MCF 10A (cell line): ENCODE measurements around the gene ASCC2. TPM values are rescaled to one million over a fixed set of nuclear protein-coding genes. Genes with fewer than 3 reads are reported as not detected.

Experiments used
- BruUV-seq: library from RNA; stranded (reverse); fragments of 400-500 nt; replicated peaks from 2 replicates; lab custom pipeline; 2021; lab: Mats Ljungman, UMichigan
- CTCF ChIA-PET: fragments of 300-600 bp; sonication (Branson Sonifier 250); formaldehyde crosslinking; extraction: SDS; loops from one replicate; lab custom pipeline; 2021; ENCODE audit warnings: antibody characterized with exemption, inconsistent platforms; lab: Yijun Ruan, JAX
- POLR2A ChIA-PET: fragments of 300-600, 350-650 bp; sonication (Branson Sonifier 250); formaldehyde crosslinking; extraction: SDS; loops from one replicate; lab custom pipeline; 2020; ENCODE audit warnings: antibody characterized with exemption, inconsistent platforms; lab: Yijun Ruan, JAX
- DNase-seq: peaks from one replicate; pipeline ENCODE4 v3.0.0-alpha.2; 2018; ENCODE audit not compliant: unreplicated experiment
- H3K27ac Mint-ChIP-seq: one replicate; pipeline ENCODE4 v1.8.0; 2022; ENCODE audit warnings: mild to moderate bottlenecking, low read depth, mixed read lengths; ENCODE audit not compliant: unreplicated experiment
- H3K27me3 Mint-ChIP-seq: one replicate; pipeline ENCODE4 v1.8.0; 2022; ENCODE audit warnings: mixed read lengths; ENCODE audit not compliant: insufficient read depth, unreplicated experiment
- H3K36me3 Mint-ChIP-seq: one replicate; pipeline ENCODE4 v1.8.0; 2022; ENCODE audit warnings: mild to moderate bottlenecking, moderate library complexity, mixed read lengths; ENCODE audit not compliant: insufficient read depth, unreplicated experiment
- H3K4me1 Mint-ChIP-seq: one replicate; pipeline ENCODE4 v1.8.0; 2022; ENCODE audit warnings: mixed read lengths; ENCODE audit not compliant: insufficient read depth, unreplicated experiment
- H3K4me3 Mint-ChIP-seq: one replicate; pipeline ENCODE4 v1.8.0; 2022; ENCODE audit warnings: mild to moderate bottlenecking, moderate library complexity, mixed read lengths; ENCODE audit not compliant: unreplicated experiment
- H3K9me3 Mint-ChIP-seq: one replicate; pipeline ENCODE4 v1.8.0; 2022; ENCODE audit warnings: mixed read lengths; ENCODE audit not compliant: unreplicated experiment
- intact Hi-C: fragments of 100-400 bp; cut with micrococcal nuclease; formaldehyde crosslinking; loops from 2 replicates; pipeline ENCODE4 v1.14.1; 2022
- total RNA-seq: library from RNA; stranded (reverse); gene quantifications from 2 replicates; pipeline ENCODE4 v1.2.3, GENCODE V29; 2022
- TF ChIP-seq, protein P1 (sequence below): fragments of 200-600 bp; IDR thresholded peaks from one replicate; pipeline ENCODE4 v1.8.0; 2022; ENCODE audit warnings: antibody characterized with exemption, mild to moderate bottlenecking; ENCODE audit not compliant: unreplicated experiment

ASCC2 gene
- total RNA-seq, 1 experiment from 2014 or later = 70.7 TPM

DNA sequence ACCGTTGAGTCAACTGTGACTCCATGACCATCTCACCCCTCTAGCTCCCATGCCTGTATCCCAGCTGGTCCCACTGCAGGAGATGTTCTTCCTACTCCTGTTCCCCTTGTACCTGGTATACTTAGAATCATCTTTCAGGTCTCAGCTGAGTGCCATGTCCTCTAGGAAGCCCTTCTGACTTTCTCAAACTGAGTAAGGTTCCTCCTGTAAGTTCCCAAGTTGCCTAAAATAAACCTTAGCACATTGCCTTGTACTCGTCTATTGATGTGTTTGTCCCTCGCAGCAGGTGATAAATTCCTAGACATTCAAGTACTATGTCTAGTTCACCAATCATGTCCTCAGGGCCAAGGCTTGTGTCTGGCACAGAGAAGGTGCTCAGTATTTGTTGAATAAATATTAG lies 18.4 kb upstream of the ASCC2 start:
- intact Hi-C loops = no loop called here
- H3K27me3 Mint-ChIP-seq = no peaks in the 10 kb centered on the region
- no TSS peak for BruUV-seq
- peaks cover 9% of the 10 kb centered on the region for H3K4me1 Mint-ChIP-seq
- DNase-seq = no peak
- no peak overlapping the region for H3K27ac Mint-ChIP-seq
- no peaks in the 10 kb centered on the region for H3K9me3 Mint-ChIP-seq
- no peak overlapping the region for H3K4me3 Mint-ChIP-seq
- no peaks in the 10 kb centered on the region for H3K36me3 Mint-ChIP-seq
- ChIA-PET POLR2A (interaction anchor here (0.8 kb wide), 1 partner anchor 59 kb away, joined by 3 read pairs; no protein-coding TSS in a partner anchor), CTCF (no interaction called here)
- TF ChIP-seq, protein P1, sequence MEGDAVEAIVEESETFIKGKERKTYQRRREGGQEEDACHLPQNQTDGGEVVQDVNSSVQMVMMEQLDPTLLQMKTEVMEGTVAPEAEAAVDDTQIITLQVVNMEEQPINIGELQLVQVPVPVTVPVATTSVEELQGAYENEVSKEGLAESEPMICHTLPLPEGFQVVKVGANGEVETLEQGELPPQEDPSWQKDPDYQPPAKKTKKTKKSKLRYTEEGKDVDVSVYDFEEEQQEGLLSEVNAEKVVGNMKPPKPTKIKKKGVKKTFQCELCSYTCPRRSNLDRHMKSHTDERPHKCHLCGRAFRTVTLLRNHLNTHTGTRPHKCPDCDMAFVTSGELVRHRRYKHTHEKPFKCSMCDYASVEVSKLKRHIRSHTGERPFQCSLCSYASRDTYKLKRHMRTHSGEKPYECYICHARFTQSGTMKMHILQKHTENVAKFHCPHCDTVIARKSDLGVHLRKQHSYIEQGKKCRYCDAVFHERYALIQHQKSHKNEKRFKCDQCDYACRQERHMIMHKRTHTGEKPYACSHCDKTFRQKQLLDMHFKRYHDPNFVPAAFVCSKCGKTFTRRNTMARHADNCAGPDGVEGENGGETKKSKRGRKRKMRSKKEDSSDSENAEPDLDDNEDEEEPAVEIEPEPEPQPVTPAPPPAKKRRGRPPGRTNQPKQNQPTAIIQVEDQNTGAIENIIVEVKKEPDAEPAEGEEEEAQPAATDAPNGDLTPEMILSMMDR = no peak

DNA sequence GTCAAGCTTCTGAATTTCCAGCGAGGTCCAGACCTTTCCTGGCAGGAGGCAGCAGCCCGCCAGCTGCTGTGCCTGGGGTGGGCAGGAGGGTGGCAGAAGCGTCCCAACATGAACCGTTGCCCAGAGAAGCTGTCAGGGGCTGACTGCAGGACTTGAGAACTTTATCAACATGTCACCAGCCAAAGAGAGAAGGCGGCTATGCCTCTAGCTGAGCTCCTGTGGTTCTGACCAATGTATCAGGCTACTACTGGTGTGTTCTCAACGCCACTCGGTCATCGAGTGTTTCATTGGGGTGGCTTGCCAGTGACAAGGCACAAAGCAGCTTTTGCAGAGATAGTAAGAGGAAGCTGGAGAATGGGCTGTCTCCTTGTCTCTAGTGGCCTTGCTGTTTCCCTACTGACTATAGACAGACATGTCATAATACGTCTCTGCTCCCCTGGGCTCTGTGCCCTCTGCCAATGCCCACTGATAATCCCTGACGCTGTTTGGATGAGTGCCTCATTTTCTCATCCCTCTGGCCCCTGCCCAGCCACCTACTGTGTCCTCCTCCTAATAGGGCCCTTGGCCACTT lies 17.6 kb upstream of the ASCC2 start:
- CTCF ChIA-PET = no interaction called here
- Mint-ChIP-seq H3K36me3 (no peaks in the 10 kb centered on the region), H3K4me1 (peaks cover 9% of the 10 kb centered on the region), H3K27ac (no peak overlapping the region), H3K27me3 (no peaks in the 10 kb centered on the region), H3K4me3 (no peak overlapping the region), H3K9me3 (no peaks in the 10 kb centered on the region)
- no peak for DNase-seq
- intact Hi-C loops = no loop called here
- BruUV-seq = no TSS peak
- POLR2A ChIA-PET = interaction anchor here (0.5 to 0.9 kb wide), 2 partner anchors 17 to 35 kb away, joined by 3 read pairs; partner anchors contain the start of gene ASCC2
- TF ChIP-seq, protein P1 = no peak

DNA sequence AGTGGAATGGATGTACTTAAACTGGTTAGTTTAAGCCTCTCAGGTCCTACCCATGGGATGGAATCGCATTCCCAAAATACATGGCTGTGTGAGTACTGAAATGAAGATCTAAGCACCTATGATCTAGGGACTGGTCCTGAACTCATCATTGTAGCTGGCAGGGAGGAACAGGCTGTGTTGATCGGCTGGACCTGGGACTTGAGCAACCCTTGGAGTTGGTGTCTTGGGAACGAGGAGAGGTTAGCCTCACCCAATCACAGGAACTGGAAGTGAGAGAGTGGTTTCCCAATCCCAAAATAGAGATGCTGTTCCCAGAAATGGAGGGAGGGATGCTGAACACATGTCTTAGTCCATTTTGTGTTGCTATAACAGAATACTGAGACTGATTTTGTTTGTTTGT lies 16.4 kb upstream of the ASCC2 start:
- no peaks in the 10 kb centered on the region for H3K4me1 Mint-ChIP-seq
- no peaks in the 10 kb centered on the region for H3K27me3 Mint-ChIP-seq
- no peaks in the 10 kb centered on the region for H3K36me3 Mint-ChIP-seq
- BruUV-seq = no TSS peak
- intact Hi-C loops = no loop called here
- no peak overlapping the region for H3K4me3 Mint-ChIP-seq
- TF ChIP-seq, protein P1 = no peak
- DNase-seq = no peak
- no peak overlapping the region for H3K27ac Mint-ChIP-seq
- CTCF ChIA-PET = no interaction called here
- no peaks in the 10 kb centered on the region for H3K9me3 Mint-ChIP-seq
- POLR2A ChIA-PET = no interaction called here

DNA sequence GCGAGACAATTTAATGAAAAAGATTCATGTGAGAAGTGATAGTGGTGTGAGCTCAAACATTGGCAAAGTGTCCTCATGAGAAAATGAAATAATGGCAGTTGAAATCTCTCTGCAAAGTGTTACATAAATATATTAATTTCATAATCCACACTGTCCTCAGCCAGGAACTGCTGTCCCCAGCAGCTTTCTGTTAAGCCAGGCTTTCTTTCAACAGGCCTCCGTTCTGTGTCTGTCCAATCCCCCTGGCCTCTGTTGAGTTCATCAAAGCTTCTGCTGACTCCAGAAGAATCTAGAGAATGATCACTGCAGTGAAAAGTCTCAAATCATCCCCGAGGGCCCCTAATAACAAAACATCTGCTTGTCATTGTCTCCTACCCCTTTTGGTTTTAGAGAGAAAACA lies 10.0 kb upstream of the ASCC2 start:
- no peak for DNase-seq
- CTCF ChIA-PET = interaction anchor here (0.6 to 0.8 kb wide), 2 partner anchors 11 to 157 kb away, joined by 3 to 4 read pairs; no protein-coding TSS in a partner anchor
- no peak overlapping the region for H3K27ac Mint-ChIP-seq
- no peaks in the 10 kb centered on the region for H3K9me3 Mint-ChIP-seq
- H3K4me1 Mint-ChIP-seq = no peaks in the 10 kb centered on the region
- TF ChIP-seq, protein P1 = no peak
- POLR2A ChIA-PET = interaction anchor here (0.5 to 0.6 kb wide), 2 partner anchors 20 to 26 kb away, joined by 3 to 4 read pairs; no protein-coding TSS in a partner anchor
- H3K27me3 Mint-ChIP-seq = no peaks in the 10 kb centered on the region
- intact Hi-C loops = no loop called here
- H3K36me3 Mint-ChIP-seq = no peaks in the 10 kb centered on the region
- no peak overlapping the region for H3K4me3 Mint-ChIP-seq
- BruUV-seq = no TSS peak
